IPS-18c (cell line): ENCODE results near the gene BORCS5.
"Not testable (repeated sequence)": the region's sequence is repeated elsewhere in the genome, so short reads cannot be mapped to it uniquely, and the experiment has no call there.

Experiments used
- H3K4me3 ChIP-seq: 2 replicates; pipeline ENCODE4 v1.7.0; 2013; ENCODE audit warnings: low read depth, mild to moderate bottlenecking, low read length, moderate library complexity; ENCODE audit not compliant: insufficient read depth
- H3K9me3 ChIP-seq: one replicate; pipeline ENCODE4 v1.6.1; 2013; ENCODE audit warnings: mild to moderate bottlenecking, low read length, moderate library complexity; ENCODE audit not compliant: control insufficient read depth, insufficient read depth

Gene BORCS5

GRCh38 chr12:12481631-12482030 lies 124.8 kb downstream of the BORCS5 start:
- H3K4me3 ChIP-seq = no peak overlapping the region
- H3K9me3 ChIP-seq = no peaks in the 10 kb centered on the region

GRCh38 chr12:12482150-12482761 lies 125.4 kb downstream of the BORCS5 start:
- Histone ChIP-seq H3K9me3 (no peaks in the 10 kb centered on the region), H3K4me3 (no peak overlapping the region)

- no peaks in the 10 kb centered on the region for H3K9me3 ChIP-seq
- H3K4me3 ChIP-seq = no peak overlapping the region
These were observed 126.1 kb downstream of the BORCS5 start for GRCh38 chr12:12482959-12483358.

GRCh38 chr12:12483438-12483837 lies 126.6 kb downstream of the BORCS5 start:
- no peak overlapping the region for H3K4me3 ChIP-seq
- no peaks in the 10 kb centered on the region for H3K9me3 ChIP-seq

- H3K4me3 ChIP-seq = no peak overlapping the region
- H3K9me3 ChIP-seq = no peaks in the 10 kb centered on the region
These were observed 129.9 kb downstream of the BORCS5 start for GRCh38 chr12:12486661-12487240.

GRCh38 chr12:12487490-12487889 lies 130.6 kb downstream of the BORCS5 start:
- Histone ChIP-seq H3K4me3 (no peak overlapping the region), H3K9me3 (no peaks in the 10 kb centered on the region)

- no peaks in the 10 kb centered on the region for H3K9me3 ChIP-seq
These were observed 131.4 kb downstream of the BORCS5 start for GRCh38 chr12:12488296-12488695.

GRCh38 chr12:12488823-12489550 lies 132.1 kb downstream of the BORCS5 start:
- Histone ChIP-seq H3K9me3 (no peaks in the 10 kb centered on the region), H3K4me3 (no peak overlapping the region)

More at GRCh38 chr12:12488296-12488695, 131.4 kb downstream of the BORCS5 start:
- no peak overlapping the region for H3K4me3 ChIP-seq

- Histone ChIP-seq H3K9me3 (no peaks in the 10 kb centered on the region), H3K4me3 (no peak overlapping the region)
These were observed 134.7 kb downstream of the BORCS5 start for GRCh38 chr12:12491606-12492005.

GRCh38 chr12:12492547-12492946 lies 135.7 kb downstream of the BORCS5 start:
- Histone ChIP-seq H3K9me3 (no peaks in the 10 kb centered on the region), H3K4me3 (no peak overlapping the region)

GRCh38 chr12:12495536-12495935 lies 138.7 kb downstream of the BORCS5 start:
- H3K4me3 ChIP-seq = no peak overlapping the region

GRCh38 chr12:12498210-12498609 lies 141.3 kb downstream of the BORCS5 start:
- no peak overlapping the region for H3K4me3 ChIP-seq
- no peaks in the 10 kb centered on the region for H3K9me3 ChIP-seq

More at GRCh38 chr12:12495536-12495935, 138.7 kb downstream of the BORCS5 start:
- H3K9me3 ChIP-seq = no peaks in the 10 kb centered on the region

GRCh38 chr12:12499909-12500604 lies 143.2 kb downstream of the BORCS5 start:
- Histone ChIP-seq H3K9me3 (no peaks in the 10 kb centered on the region), H3K4me3 (no peak overlapping the region)

- no peaks in the 10 kb centered on the region for H3K9me3 ChIP-seq
These were observed 144.2 kb downstream of the BORCS5 start for GRCh38 chr12:12501121-12501520.

GRCh38 chr12:12502130-12502814 lies 145.4 kb downstream of the BORCS5 start:
- H3K9me3 ChIP-seq, H3K4me3 ChIP-seq: not testable (repeated sequence)

More at GRCh38 chr12:12501121-12501520, 144.2 kb downstream of the BORCS5 start:
- no peak overlapping the region for H3K4me3 ChIP-seq

GRCh38 chr12:12502815-12503151 lies 145.9 kb downstream of the BORCS5 start:
- Histone ChIP-seq H3K9me3 (no peaks in the 10 kb centered on the region), H3K4me3 (no peak overlapping the region)

GRCh38 chr12:12503384-12504078 lies 146.7 kb downstream of the BORCS5 start:
- H3K4me3 ChIP-seq = no peak overlapping the region
- no peaks in the 10 kb centered on the region for H3K9me3 ChIP-seq
